ENCODE data around the gene MUC5B.

MUC5B gene

DNA sequence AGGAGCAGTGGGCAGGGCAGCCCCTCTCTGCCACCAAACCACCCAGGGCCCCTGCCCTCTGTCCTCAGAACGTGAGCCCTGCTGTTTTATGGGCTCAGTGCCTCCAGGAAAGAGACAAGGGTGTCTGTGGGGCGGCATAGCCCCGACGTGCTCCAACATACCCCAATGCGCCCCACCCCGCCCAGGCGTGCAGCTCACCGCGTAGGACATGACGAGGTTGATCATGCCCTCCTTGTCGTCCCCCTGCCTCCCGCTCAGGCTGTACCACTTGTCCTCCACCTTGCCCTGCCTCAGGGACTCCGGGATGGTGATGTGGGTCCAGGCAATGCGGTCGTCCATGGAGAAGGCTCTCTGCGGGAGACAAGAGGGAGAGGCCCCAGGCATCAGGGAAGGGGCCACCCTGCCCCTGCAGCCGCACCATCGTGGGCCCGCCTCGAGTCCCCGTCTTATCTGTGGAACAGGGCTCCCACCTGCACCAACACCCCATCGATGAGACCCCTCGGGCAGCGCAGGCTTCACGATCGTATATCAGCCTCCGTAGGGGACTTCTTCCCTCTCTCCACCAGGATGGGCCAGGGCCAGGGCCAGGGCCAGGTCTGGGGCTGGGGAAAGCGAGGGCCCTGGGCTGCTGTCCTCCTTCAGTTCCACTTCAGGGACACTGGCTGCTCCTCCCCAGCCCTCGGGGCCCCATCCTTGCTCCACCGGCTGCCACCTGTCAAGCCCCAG, 65.7 kb downstream of the MUC5B start:
- no peak overlapping the region for H3K27ac Mint-ChIP-seq
- H3K4me3 Mint-ChIP-seq: no peak overlapping the region
- no peaks in the 10 kb centered on the region for H3K9me3 Mint-ChIP-seq
- H3K36me3 Mint-ChIP-seq (ENCODE audit: low read depth): peaks cover 33% of the 10 kb centered on the region
- no peaks in the 10 kb centered on the region for H3K27me3 Mint-ChIP-seq
- H3K4me1 Mint-ChIP-seq (ENCODE audit: low read depth): no peaks in the 10 kb centered on the region

DNA sequence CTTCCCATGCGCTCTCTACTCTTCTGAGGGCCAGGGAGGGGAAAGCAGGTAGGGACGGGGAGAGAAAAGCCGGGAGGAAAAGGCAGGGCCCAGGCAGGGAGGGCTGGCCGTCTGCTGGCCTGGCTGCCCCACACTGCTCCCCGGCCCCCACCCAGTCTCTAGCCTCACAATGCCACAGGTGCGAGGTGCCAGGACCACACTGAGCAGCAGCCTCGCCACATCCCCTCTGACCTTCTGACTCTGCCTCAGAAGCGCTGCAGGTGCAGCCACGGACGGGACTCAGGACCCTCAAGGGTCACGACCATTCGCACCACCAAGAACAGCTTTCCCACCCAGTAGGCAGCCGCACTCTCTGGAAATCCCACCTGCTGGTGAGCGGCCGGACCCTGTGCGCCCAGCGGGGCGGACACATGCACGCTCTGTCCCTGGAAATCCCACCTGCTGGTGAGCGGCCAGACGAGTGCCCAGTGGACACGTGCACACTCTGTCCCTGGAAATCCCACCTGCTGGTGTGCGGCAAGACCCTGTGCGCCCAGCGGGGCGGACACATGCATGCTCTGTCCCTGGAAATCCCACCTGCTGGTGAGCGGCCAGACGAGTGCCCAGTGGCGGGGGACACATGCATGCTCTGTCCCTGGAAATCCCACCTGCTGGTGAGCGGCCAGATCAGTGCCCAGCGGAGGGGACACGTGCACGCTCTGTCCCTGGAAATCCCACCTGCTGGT, 66.5 kb downstream of the MUC5B start:
- Mint-ChIP-seq H3K36me3 (ENCODE audit: low read depth) (peaks cover 34% of the 10 kb centered on the region), H3K27ac (no peak overlapping the region), H3K4me1 (ENCODE audit: low read depth) (no peaks in the 10 kb centered on the region), H3K9me3 (no peaks in the 10 kb centered on the region), H3K27me3 (no peaks in the 10 kb centered on the region), H3K4me3 (no peak overlapping the region)

DNA sequence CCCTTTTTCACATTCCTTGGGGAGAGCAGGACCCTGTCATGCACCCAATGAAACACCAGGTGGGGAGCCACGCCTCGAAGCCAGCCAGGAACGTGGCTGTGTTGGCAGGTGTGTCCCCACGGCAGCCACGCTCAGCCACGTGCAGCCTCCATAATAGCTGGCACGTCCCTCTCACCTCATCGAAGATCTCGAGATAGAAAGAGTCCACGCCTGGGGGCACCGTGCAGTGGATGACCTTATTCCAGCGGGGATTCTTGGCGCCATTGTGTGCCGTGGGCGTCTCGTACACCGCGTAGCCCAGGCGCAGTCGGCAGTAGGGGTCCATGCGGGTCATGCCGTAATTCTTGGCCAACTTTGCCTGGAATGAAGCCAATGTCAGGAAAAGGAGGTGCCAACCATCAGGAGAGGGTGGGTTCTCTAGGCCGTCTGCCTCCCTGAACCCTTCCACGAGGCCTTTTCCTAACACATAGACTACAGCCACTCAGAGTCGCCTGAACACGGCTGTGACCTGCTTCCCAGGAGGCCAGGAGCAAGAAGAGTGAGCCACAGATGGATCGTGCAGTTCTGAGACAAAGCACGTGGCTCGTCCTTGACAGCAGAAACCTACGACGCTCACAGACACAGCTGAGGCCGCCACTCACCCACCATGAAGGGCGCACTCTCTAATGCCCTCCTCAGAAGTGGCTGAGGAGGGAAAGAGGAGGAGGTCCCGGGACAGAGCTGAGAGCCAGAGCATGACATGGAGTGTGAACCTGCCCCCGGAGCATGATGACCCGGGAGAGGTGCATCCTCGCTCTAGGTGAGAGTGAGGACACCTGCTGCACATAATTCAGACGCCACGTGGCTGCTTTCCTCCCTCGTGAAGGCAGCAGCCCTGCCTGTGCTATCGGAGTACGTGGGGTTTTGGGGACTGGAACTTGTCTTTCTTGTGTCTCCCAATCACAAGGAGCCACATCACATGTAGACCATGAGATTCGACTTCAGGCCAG, 67.5 kb downstream of the MUC5B start:
- Mint-ChIP-seq H3K36me3 (ENCODE audit: low read depth) (peaks cover 32% of the 10 kb centered on the region), H3K4me3 (no peak overlapping the region), H3K9me3 (no peaks in the 10 kb centered on the region), H3K27ac (no peak overlapping the region), H3K4me1 (ENCODE audit: low read depth) (no peaks in the 10 kb centered on the region), H3K27me3 (no peaks in the 10 kb centered on the region)

DNA sequence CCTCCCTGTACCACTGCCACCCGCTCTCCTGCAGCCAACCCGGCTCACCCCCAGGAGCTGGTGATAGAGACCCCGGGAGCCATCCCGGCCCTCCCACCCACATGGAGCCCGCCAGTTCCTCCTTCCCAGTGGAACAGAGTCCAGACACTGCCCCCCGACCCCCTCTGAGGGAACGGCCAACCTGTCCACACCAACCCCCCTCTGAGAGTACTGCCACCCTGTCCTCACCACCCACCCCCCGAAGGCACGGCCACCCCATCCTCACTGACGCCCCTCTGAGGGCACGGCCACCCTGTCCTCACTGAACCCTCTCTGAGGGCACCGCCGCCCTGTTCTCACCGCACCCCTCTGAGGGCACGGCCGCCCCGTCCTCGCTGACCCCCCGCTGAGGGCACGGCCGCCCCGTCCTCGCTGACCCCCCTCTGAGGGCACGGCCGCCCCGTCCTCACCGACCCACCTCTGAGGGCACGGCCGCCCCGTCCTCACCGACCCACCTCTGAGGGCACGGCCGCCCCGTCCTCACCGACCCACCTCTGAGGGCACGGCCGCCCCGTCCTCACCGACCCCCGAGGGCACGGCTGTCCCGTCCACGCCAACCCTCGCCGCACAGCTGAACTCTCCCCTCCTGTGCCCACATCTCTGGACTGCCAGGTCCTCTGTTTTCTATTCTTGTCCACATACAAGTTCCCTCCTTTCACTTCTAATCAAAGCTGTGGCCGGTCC, 68.6 kb downstream of the MUC5B start:
- Mint-ChIP-seq H3K27ac (no peak overlapping the region), H3K27me3 (no peaks in the 10 kb centered on the region), H3K4me1 (ENCODE audit: low read depth) (no peaks in the 10 kb centered on the region), H3K9me3 (no peaks in the 10 kb centered on the region), H3K4me3 (no peak overlapping the region), H3K36me3 (ENCODE audit: low read depth) (peaks cover 27% of the 10 kb centered on the region)

DNA sequence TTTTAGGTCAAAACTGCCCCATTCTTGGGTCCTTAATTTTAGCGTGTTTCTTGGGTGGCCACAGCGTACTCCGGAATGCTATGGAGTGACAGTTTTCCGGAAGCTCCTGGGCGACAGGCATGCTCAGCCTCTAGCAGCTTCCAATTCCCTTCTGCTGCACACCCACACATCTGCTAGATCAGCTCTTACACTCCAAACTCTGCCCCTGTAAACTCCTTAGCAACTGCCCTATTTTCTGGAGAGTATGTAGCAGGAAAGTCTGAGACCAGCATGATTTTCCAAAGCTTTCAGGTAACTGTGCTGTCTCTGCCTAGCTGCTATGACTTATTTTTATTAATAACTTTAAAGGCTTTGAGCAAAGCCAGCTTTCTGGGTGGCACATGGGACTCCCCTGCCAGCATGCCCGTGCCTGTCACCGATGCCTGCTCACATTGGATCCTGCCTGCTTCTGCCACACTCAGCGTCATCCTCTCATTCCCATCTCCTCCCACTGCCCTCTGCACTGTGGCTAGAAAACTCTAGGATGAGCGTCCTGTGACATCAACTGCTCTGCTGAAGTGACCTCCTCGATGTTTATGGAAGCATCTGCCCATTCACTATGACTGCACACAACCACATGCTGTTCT, 69.3 kb downstream of the MUC5B start:
- Mint-ChIP-seq H3K36me3 (ENCODE audit: low read depth) (peaks cover 21% of the 10 kb centered on the region), H3K27ac (peak overlapping the region; percentile 13), H3K9me3 (no peaks in the 10 kb centered on the region), H3K4me3 (no peak overlapping the region), H3K4me1 (ENCODE audit: low read depth) (no peaks in the 10 kb centered on the region), H3K27me3 (no peaks in the 10 kb centered on the region)

DNA sequence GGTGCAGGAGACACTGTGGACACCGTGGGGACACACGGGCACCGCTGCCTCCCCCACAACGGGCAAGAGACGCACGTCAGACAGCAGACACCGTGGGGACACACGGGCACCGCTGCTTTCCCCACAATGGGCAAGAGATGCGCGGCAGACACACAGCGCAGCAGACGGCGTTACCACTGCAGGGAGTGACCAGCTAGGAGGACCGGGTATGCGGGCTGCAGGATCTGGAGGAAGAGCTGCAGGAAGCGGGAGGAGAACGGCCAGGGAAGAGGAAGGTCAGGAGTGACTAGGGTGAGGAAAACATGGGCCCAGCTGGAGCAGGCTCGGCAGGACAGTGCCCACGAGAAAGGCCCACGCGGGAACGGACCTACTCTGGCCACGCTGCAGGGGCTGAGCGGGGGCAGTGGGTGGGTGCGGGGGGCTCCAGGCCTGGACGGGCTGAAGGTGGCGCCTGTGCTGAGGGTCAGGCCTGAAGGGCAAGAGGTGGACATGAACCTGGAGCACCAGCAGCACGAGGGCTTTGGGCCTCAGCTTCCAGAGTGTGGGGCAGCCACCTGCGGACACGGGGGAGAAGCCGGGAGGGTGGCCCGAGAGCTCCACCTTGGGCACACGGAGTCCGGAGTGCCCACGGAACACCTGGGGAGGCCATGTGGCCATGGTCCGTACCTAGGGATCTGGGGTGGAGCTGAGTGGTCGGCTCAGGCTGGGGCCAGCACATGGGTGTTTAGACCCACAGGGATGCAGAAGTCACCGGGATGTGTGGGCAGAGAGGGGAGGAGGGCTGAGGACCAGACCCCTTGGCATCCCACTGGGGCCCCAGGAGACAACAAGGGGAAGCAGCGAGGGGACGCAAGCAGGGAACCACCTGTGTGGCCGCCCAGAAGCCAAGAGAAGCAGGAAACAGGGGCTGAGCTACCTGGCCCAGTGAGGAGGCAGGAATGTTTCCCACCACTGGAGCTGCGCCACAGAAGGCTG, 70.1 kb downstream of the MUC5B start:
- no peaks in the 10 kb centered on the region for H3K9me3 Mint-ChIP-seq
- no peak overlapping the region for H3K4me3 Mint-ChIP-seq
- no peaks in the 10 kb centered on the region for H3K4me1 Mint-ChIP-seq (ENCODE audit: low read depth)
- peaks cover 21% of the 10 kb centered on the region for H3K36me3 Mint-ChIP-seq (ENCODE audit: low read depth)
- no peaks in the 10 kb centered on the region for H3K27me3 Mint-ChIP-seq
- H3K27ac Mint-ChIP-seq: peak overlapping the region; percentile 13

DNA sequence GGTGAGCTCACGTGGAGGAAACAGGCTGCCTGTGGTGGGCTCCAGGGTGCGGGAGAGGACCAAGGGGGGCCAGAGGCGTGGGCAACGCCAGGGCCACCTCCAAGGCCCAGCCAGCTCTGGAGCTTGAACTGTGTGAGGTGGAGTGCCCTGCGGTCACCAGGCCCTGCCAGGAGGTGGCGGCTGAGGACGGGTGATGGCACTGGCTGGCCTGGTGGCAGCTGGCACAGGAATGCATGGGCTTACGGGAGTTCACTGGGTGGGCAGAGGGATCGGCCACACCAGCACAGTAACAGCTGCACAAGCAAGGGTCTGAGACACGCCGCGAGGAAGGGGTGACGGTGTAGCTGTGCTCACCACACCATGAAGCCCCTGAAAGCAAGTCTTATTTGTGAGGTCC, 70.8 kb downstream of the MUC5B start:
- no peak overlapping the region for H3K27ac Mint-ChIP-seq
- H3K4me3 Mint-ChIP-seq: no peak overlapping the region

DNA sequence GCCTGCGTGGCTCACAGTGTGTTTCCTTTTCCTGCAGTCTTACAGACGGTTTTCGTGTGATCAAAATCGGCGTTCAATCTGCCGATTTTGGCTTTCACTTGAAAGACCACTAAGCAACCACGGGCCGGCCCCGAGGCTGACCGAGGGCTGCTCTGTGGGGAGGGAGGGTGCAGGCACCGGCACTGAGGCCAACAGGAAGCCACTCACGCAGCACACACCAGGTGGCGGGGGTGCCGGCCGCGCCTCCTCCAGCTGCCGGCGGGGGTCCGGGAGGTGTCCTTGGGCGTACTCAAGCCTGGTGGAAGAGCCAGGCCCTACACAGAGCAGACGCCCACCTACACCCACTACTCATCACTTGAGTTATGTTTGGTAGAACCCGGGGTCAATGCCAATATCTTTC, 72.2 kb downstream of the MUC5B start:
- H3K27ac Mint-ChIP-seq: no peak overlapping the region
- peaks cover 26% of the 10 kb centered on the region for H3K36me3 Mint-ChIP-seq (ENCODE audit: low read depth)
- H3K9me3 Mint-ChIP-seq: no peaks in the 10 kb centered on the region
- H3K4me3 Mint-ChIP-seq: no peak overlapping the region
- no peaks in the 10 kb centered on the region for H3K4me1 Mint-ChIP-seq (ENCODE audit: low read depth)
- no peaks in the 10 kb centered on the region for H3K27me3 Mint-ChIP-seq

More for the DNA sequence above, 70.8 kb downstream of the MUC5B start:
- Mint-ChIP-seq H3K36me3 (ENCODE audit: low read depth) (peaks cover 21% of the 10 kb centered on the region), H3K9me3 (no peaks in the 10 kb centered on the region), H3K27me3 (no peaks in the 10 kb centered on the region), H3K4me1 (ENCODE audit: low read depth) (no peaks in the 10 kb centered on the region)

DNA sequence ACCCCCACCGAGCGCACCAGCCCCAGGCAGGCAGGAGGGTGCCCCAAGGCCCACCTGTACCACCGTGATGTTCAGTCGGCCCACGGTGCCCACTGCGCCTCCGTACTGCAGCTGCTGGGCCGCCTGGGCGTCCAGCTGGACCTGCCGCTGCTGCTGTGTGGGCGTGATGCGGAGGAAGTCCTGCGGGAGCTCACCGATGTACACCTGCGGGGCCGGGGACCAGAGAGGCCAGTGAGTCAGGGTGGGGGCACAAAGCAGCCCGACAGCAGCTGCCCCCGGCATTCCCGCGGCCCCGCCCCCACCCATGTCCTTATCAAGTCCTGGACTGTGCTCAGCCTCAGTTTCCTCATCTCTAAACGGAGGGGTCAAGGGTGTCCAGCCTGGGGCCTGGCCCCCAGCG, 72.7 kb downstream of the MUC5B start:
- Mint-ChIP-seq H3K27ac (no peak overlapping the region), H3K36me3 (ENCODE audit: low read depth) (peaks cover 24% of the 10 kb centered on the region), H3K4me3 (no peak overlapping the region)

DNA sequence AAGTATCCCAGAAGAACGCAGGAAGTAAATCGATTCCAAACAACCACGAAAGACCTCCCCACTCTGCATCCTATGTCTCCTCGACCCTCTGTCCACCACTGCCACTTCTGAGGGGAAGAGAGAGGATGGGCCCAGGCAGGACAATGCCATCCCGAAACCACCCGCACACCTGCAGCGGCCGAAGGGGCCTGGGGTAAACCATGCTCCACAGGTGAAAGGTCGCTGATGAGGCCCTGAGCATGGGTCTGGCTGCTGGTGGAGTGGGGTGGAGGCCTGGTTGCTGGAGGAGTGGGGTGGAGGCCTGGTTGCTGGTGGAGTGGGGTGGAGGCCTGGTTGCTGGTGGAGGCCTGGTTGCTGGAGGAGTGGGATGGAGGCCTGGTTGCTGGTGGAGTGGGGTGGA, 73.4 kb downstream of the MUC5B start:
- no peaks in the 10 kb centered on the region for H3K27me3 Mint-ChIP-seq
- H3K36me3 Mint-ChIP-seq (ENCODE audit: low read depth): peaks cover 25% of the 10 kb centered on the region
- H3K4me1 Mint-ChIP-seq (ENCODE audit: low read depth): no peaks in the 10 kb centered on the region
- H3K27ac Mint-ChIP-seq: no peak overlapping the region
- no peaks in the 10 kb centered on the region for H3K9me3 Mint-ChIP-seq
- no peak overlapping the region for H3K4me3 Mint-ChIP-seq

More for the DNA sequence above, 72.7 kb downstream of the MUC5B start:
- no peaks in the 10 kb centered on the region for H3K4me1 Mint-ChIP-seq (ENCODE audit: low read depth)
- no peaks in the 10 kb centered on the region for H3K27me3 Mint-ChIP-seq
- no peaks in the 10 kb centered on the region for H3K9me3 Mint-ChIP-seq

DNA sequence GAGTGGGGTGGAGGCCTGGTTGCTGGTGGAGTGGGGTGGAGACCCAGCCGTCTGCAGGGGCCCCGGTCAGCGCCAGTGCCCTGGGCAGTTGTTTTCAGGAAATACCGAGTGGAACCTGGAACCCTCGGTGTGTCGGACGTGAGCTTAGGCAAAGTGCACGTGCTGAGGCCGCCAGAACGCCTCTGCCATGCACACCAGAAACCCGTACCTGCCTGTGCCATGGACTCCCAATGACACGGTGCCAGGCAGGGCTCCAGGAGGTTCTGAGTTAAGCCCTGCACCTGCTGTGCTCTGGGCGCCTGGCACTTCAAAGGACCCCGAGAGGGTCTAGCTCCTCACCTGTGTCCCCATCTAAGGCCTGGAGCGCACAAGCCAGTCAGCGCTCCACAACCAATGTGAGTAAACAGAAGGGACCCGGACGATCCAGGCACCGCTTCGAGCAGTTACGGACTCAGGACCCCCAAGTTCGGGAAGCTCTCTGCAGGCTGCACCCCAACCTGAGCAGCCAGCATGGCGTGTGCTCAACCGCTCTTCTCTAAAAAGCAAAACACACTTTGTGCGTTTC, 74.2 kb downstream of the MUC5B start:
- Mint-ChIP-seq H3K27ac (no peak overlapping the region), H3K4me3 (no peak overlapping the region), H3K9me3 (no peaks in the 10 kb centered on the region), H3K27me3 (no peaks in the 10 kb centered on the region), H3K36me3 (ENCODE audit: low read depth) (peaks cover 21% of the 10 kb centered on the region), H3K4me1 (ENCODE audit: low read depth) (no peaks in the 10 kb centered on the region)

DNA sequence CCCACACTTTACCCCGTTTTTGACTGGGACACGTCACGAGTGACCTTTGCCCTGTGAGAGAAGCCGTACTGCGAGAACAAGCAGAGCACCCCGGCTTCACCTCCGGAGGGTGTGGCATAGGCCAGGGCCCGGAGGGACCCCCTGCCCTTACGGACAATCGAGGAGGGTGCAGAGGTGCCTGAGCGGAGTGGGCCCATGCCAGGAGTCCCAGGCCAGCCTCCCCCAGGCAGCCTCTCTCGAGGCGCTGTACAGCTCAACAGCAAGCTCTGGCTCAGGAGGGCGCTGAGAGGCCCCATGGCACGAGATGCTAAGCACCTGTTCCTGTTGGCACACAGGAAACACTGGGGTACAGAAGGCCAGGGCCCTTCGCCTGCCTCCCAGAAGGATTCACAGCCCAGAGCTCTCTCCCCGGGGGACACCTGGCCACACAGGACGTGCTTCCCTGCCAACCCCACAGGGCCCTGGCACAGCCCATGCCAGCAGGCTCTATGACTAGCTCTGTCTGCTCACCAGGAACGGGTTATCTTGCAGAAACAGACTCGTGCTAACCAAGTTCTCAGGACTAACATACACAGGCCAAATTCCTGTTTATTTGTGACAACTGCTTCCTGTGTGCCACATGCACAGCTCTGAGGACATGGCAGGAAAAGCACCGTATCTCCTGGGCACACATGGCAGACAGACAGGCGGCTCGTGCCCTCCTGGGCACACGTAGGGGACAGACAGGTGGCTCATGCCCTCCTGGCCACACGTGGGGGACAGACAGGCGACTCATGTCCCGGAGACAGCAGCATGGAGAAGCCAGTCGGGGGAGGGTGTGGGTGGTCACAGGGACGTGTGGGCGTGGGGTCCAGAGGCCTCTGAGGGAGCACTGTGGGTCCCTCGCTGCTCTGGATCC, 75.0 kb downstream of the MUC5B start:
- Mint-ChIP-seq H3K9me3 (no peaks in the 10 kb centered on the region), H3K27ac (no peak overlapping the region), H3K36me3 (ENCODE audit: low read depth) (peaks cover 13% of the 10 kb centered on the region), H3K4me3 (no peak overlapping the region), H3K27me3 (no peaks in the 10 kb centered on the region), H3K4me1 (ENCODE audit: low read depth) (no peaks in the 10 kb centered on the region)
